Endodermal cell (in vitro differentiated cells): ENCODE measurements around the gene MFRP. TPM values are rescaled to one million over a fixed set of nuclear protein-coding genes. Genes with fewer than 3 reads are reported as not detected.

Source experiments
- DNase-seq: peaks from one replicate; pipeline ENCODE4 v3.0.0-alpha.2; 2017
- H3K27ac ChIP-seq: 2 replicates; pipeline ENCODE4 v1.5.1; 2013; ENCODE audit warnings: mild to moderate bottlenecking, low read depth, low read length, moderate library complexity
- H3K27me3 ChIP-seq: 2 replicates; pipeline ENCODE4 v1.6.1; 2013; ENCODE audit warnings: mild to moderate bottlenecking, low read length, moderate library complexity; ENCODE audit not compliant: insufficient read depth, control insufficient read depth, poor library complexity, severe bottlenecking
- H3K36me3 ChIP-seq: 2 replicates; pipeline ENCODE4 v1.7.0; 2013; ENCODE audit warnings: mild to moderate bottlenecking, low read length, moderate library complexity; ENCODE audit not compliant: control insufficient read depth, insufficient read depth
- H3K4me1 ChIP-seq: one replicate; pipeline ENCODE4 v1.7.0; 2013; ENCODE audit warnings: low read length; ENCODE audit not compliant: control insufficient read depth, insufficient read depth
- H3K4me3 ChIP-seq: 2 replicates; pipeline ENCODE4 v1.5.1; 2013; ENCODE audit warnings: mild to moderate bottlenecking, low read length, moderate library complexity
- H3K9ac ChIP-seq: 2 replicates; pipeline ENCODE4 v1.6.1; 2013; ENCODE audit warnings: mild to moderate bottlenecking, low read length, moderate library complexity; ENCODE audit not compliant: poor library complexity, severe bottlenecking; ENCODE audit errors: extremely low read depth
- H3K9me3 ChIP-seq: 2 replicates; pipeline ENCODE4 v1.6.1; 2013; ENCODE audit warnings: mild to moderate bottlenecking, low read length, moderate library complexity; ENCODE audit not compliant: control insufficient read depth
- H3K27ac Mint-ChIP-seq: 2 replicates; pipeline ENCODE4 v1.8.0; 2020; ENCODE audit warnings: mixed read lengths
- H3K27me3 Mint-ChIP-seq: 2 replicates; pipeline ENCODE4 v1.8.0; 2021; ENCODE audit warnings: mild to moderate bottlenecking, mixed read lengths; ENCODE audit not compliant: insufficient read depth
- H3K36me3 Mint-ChIP-seq: 2 replicates; pipeline ENCODE4 v1.8.0; 2020; ENCODE audit warnings: low read depth, mixed read lengths
- H3K4me1 Mint-ChIP-seq: 2 replicates; pipeline ENCODE4 v1.8.0; 2020; ENCODE audit warnings: mixed read lengths
- H3K4me3 Mint-ChIP-seq: 2 replicates; pipeline ENCODE4 v1.8.0; 2020; ENCODE audit warnings: mild to moderate bottlenecking, moderate library complexity, mixed read lengths
- H3K9me3 Mint-ChIP-seq: 2 replicates; pipeline ENCODE4 v1.8.0; 2020; ENCODE audit warnings: mild to moderate bottlenecking, mixed read lengths
- CTCF ChIP-seq: fragments of 200-600 bp; sonication (generic); conservative IDR thresholded peaks from 2 replicates; pipeline ENCODE4 v1.5.0; 2021; ENCODE audit warnings: antibody characterized with exemption, mild to moderate bottlenecking
- WGBS, 2 experiments: methylation state at CpG; one replicate each; pipeline versions ENCODE4 v1.1.5 to v1.1.7; 2013; ENCODE audit warnings: missing lambda C conversion rate in 2 of 2, mixed read lengths in 1 of 2; ENCODE audit not compliant: insufficient coverage in 1 of 2, insufficient read length in 1 of 2; 5-methylcytosine and 5-hydroxymethylcytosine counted together
- total RNA-seq, 2 donors: library from RNA; stranded (reverse); fragmentation: NEBNext Ultra II Directional in 1 of 2; extraction: Animal tissue kit (Norgen Biotek cat#: 25700) in 1 of 2; gene quantifications; 2 replicates in 1 of 2; 3 replicates in 1 of 2; pipeline ENCODE4 v1.2.1, GENCODE V29; 2021

The MFRP gene
- total RNA-seq, 2 donors from 2014 or later, result not detected

- no peak overlapping the region for H3K4me3 ChIP-seq
- Mint-ChIP-seq H3K27ac (peak overlapping the region; percentile 93), H3K27me3 (peaks cover 12% of the 10 kb centered on the region), H3K4me3 (peak overlapping the region; percentile 56), H3K9me3 (no peaks in the 10 kb centered on the region), H3K36me3 (no peaks in the 10 kb centered on the region), H3K4me1 (peaks cover 38% of the 10 kb centered on the region)
- peak; percentile 81 for DNase-seq
- H3K27ac ChIP-seq, result peak overlapping the region; percentile 85
- TF ChIP-seq CTCF, result no peak
- no peaks in the 10 kb centered on the region for H3K36me3 ChIP-seq
- WGBS, 2 experiments, result 36 to 56% methylated on average over 2 to 17 of the region's 17 CpGs
- no peaks in the 10 kb centered on the region for H3K9me3 ChIP-seq
- no peak overlapping the region for H3K9ac ChIP-seq
- H3K27me3 ChIP-seq, result peaks cover 14% of the 10 kb centered on the region
- peaks cover 21% of the 10 kb centered on the region for H3K4me1 ChIP-seq
Measured at GRCh38 chr11:119320240-119320775, 26.2 kb downstream of the MFRP start.

- Histone ChIP-seq H3K9me3 (no peaks in the 10 kb centered on the region), H3K9ac (no peak overlapping the region), H3K4me1 (peaks cover 21% of the 10 kb centered on the region), H3K36me3 (no peaks in the 10 kb centered on the region), H3K27ac (no peak overlapping the region), H3K27me3 (peaks cover 16% of the 10 kb centered on the region), H3K4me3 (no peak overlapping the region)
- peaks cover under 1% of the 10 kb centered on the region for H3K36me3 Mint-ChIP-seq
- H3K4me3 Mint-ChIP-seq, result peak overlapping the region; percentile 56
- H3K9me3 Mint-ChIP-seq, result no peaks in the 10 kb centered on the region
- H3K27me3 Mint-ChIP-seq, result peaks cover 17% of the 10 kb centered on the region
- peak overlapping the region; percentile 93 for H3K27ac Mint-ChIP-seq
- WGBS, 2 experiments, result 43 to 73% methylated on average over 3 to 11 of the region's 11 CpGs
- peaks cover 38% of the 10 kb centered on the region for H3K4me1 Mint-ChIP-seq
- DNase-seq, result peak; percentile 69
- no peak for TF ChIP-seq CTCF
Measured at GRCh38 chr11:119319700-119320239, 26.7 kb downstream of the MFRP start.

DNA sequence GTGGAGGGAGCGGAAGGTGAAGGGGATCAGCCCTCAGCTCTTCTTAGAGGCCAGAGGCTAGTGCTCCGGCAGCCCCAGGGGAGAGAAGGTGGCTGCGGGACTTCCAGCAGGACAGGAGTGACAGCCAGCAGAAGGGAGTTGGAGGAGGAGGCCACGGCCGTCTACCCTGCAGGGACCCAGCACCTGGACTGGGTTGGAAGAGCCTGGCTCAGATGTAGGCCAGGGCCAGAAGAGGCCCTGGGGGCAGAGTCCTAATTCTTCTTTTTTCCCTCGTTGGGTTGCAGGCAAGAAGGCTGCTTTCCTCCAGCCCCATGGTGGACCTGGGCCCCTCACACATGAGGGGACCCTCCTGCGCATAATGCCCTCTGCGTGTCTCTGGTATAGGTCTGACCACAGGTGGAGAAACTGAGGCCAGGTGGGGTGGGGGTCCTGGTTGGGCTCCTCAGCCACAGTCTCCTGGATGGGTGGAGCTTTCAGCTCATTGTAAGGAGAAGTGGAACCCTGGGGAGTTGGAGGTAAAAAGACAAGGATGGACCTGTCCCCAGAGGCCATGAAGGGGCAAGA is 27.3 kb downstream of the MFRP start:
- Histone ChIP-seq H3K9me3 (no peaks in the 10 kb centered on the region), H3K4me1 (peaks cover 21% of the 10 kb centered on the region), H3K27me3 (peaks cover 16% of the 10 kb centered on the region), H3K9ac (no peak overlapping the region), H3K27ac (no peak overlapping the region), H3K36me3 (no peaks in the 10 kb centered on the region), H3K4me3 (no peak overlapping the region)
- 78 to 92% methylated on average over 4 to 8 of the region's 8 CpGs for WGBS, 2 experiments
- H3K36me3 Mint-ChIP-seq, result peaks cover 6% of the 10 kb centered on the region
- H3K27me3 Mint-ChIP-seq, result peaks cover 21% of the 10 kb centered on the region
- H3K4me1 Mint-ChIP-seq, result peaks cover 38% of the 10 kb centered on the region
- no peak for TF ChIP-seq CTCF
- H3K9me3 Mint-ChIP-seq, result no peaks in the 10 kb centered on the region
- no peak for DNase-seq
- peak overlapping the region; percentile 93 for H3K27ac Mint-ChIP-seq
- peak overlapping the region; percentile 56 for H3K4me3 Mint-ChIP-seq
